ENCODE measurements around the gene CHRNA9.

- TF ChIP-seq, protein P1, sequence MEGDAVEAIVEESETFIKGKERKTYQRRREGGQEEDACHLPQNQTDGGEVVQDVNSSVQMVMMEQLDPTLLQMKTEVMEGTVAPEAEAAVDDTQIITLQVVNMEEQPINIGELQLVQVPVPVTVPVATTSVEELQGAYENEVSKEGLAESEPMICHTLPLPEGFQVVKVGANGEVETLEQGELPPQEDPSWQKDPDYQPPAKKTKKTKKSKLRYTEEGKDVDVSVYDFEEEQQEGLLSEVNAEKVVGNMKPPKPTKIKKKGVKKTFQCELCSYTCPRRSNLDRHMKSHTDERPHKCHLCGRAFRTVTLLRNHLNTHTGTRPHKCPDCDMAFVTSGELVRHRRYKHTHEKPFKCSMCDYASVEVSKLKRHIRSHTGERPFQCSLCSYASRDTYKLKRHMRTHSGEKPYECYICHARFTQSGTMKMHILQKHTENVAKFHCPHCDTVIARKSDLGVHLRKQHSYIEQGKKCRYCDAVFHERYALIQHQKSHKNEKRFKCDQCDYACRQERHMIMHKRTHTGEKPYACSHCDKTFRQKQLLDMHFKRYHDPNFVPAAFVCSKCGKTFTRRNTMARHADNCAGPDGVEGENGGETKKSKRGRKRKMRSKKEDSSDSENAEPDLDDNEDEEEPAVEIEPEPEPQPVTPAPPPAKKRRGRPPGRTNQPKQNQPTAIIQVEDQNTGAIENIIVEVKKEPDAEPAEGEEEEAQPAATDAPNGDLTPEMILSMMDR (IDR thresholded peaks at IDR 0.05) = no peak
- TF ChIP-seq TCF7L2 (IDR thresholded peaks at IDR 0.05; ENCODE audit: low read depth, low read length) (no peak), POLR2AphosphoS5 (IDR thresholded peaks at IDR 0.05; ENCODE audit: low read depth, low read length) (no peak), SIN3A (IDR thresholded peaks at IDR 0.05; ENCODE audit: borderline replicate concordance, insufficient read depth, low read depth, low read length) (no peak)
- TF ChIP-seq, protein P2, sequence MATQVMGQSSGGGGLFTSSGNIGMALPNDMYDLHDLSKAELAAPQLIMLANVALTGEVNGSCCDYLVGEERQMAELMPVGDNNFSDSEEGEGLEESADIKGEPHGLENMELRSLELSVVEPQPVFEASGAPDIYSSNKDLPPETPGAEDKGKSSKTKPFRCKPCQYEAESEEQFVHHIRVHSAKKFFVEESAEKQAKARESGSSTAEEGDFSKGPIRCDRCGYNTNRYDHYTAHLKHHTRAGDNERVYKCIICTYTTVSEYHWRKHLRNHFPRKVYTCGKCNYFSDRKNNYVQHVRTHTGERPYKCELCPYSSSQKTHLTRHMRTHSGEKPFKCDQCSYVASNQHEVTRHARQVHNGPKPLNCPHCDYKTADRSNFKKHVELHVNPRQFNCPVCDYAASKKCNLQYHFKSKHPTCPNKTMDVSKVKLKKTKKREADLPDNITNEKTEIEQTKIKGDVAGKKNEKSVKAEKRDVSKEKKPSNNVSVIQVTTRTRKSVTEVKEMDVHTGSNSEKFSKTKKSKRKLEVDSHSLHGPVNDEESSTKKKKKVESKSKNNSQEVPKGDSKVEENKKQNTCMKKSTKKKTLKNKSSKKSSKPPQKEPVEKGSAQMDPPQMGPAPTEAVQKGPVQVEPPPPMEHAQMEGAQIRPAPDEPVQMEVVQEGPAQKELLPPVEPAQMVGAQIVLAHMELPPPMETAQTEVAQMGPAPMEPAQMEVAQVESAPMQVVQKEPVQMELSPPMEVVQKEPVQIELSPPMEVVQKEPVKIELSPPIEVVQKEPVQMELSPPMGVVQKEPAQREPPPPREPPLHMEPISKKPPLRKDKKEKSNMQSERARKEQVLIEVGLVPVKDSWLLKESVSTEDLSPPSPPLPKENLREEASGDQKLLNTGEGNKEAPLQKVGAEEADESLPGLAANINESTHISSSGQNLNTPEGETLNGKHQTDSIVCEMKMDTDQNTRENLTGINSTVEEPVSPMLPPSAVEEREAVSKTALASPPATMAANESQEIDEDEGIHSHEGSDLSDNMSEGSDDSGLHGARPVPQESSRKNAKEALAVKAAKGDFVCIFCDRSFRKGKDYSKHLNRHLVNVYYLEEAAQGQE (IDR thresholded peaks at IDR 0.05; ENCODE audit: insufficient read depth in 1 of 2, low read depth in 2 of 2, low read length in 1 of 2) = no peak
Observed at GRCh38 chr4:40331101-40331745, 3.9 kb upstream of the CHRNA9 start.
